Embryonic facial prominence (tissue), 1 donor: Measurements from ENCODE around the gene TBX5.

Experiments
- DNase-seq: peaks from one replicate; pipeline ENCODE4 v3.0.0-alpha.2; 2016; ENCODE audit errors: extremely low spot score

The TBX5 gene

GRCh38 chr12:114431902-114432301, 26.0 kb upstream of the TBX5 start:
- DNase-seq, result no peak

- no peak for DNase-seq
Observed at GRCh38 chr12:114430306-114430705, 24.4 kb upstream of the TBX5 start.

- DNase-seq, result no peak
Observed at GRCh38 chr12:114425031-114425626, 19.2 kb upstream of the TBX5 start.

- no peak for DNase-seq
Observed at GRCh38 chr12:114420944-114421335, 15.0 kb upstream of the TBX5 start.

- DNase-seq, result no peak
Observed at GRCh38 chr12:114420182-114420943, 14.4 kb upstream of the TBX5 start.

GRCh38 chr12:114416028-114416427, 10.1 kb upstream of the TBX5 start:
- DNase-seq, result no peak

GRCh38 chr12:114415525-114415868, 9.6 kb upstream of the TBX5 start:
- no peak for DNase-seq

GRCh38 chr12:114414866-114415524, 9.1 kb upstream of the TBX5 start:
- no peak for DNase-seq

- no peak for DNase-seq
Observed at GRCh38 chr12:114414031-114414865, 8.3 kb upstream of the TBX5 start.

- DNase-seq, result no peak
Observed at GRCh38 chr12:114412825-114413749, 7.1 kb upstream of the TBX5 start.

GRCh38 chr12:114412307-114412706, 6.4 kb upstream of the TBX5 start:
- DNase-seq, result no peak

GRCh38 chr12:114411071-114411837, 5.3 kb upstream of the TBX5 start:
- no peak for DNase-seq

- DNase-seq, result no peak
Observed at GRCh38 chr12:114409852-114410600, 4.1 kb upstream of the TBX5 start.

GRCh38 chr12:114408886-114409851, 3.2 kb upstream of the TBX5 start:
- DNase-seq, result no peak

- DNase-seq, result no peak
Observed at GRCh38 chr12:114408471-114408885, 2.5 kb upstream of the TBX5 start.

GRCh38 chr12:114407842-114408411, 2.0 kb upstream of the TBX5 start:
- DNase-seq, result no peak

- no peak for DNase-seq
Observed at GRCh38 chr12:114406984-114407841, 1.3 kb upstream of the TBX5 start.
